Prostate gland (tissue), 2 donors: ENCODE data around the gene DBT. TPM values are rescaled to one million over a fixed set of nuclear protein-coding genes. Genes with fewer than 3 reads are reported as not detected.

Source experiments
- DNase-seq: peaks from one replicate; pipeline ENCODE4 v3.0.0-alpha.2; 2019; ENCODE audit warnings: low spot score
- H3K27ac ChIP-seq, 2 donors: fragments of 200-600 bp; sonication (generic); 2 replicates each; pipeline ENCODE4 v1.5.1; 2017 to 2019
- H3K27me3 ChIP-seq: fragments of 200-600 bp; sonication (generic); replicated peaks from 2 replicates; pipeline ENCODE4 v1.5.1; 2019; ENCODE audit not compliant: insufficient read depth
- H3K36me3 ChIP-seq, 2 donors: fragments of 200-600 bp; sonication (generic); 1 replicate in 1 of 2; 2 replicates in 1 of 2; pipeline versions ENCODE4 v1.5.1 to v1.8.1; 2017 to 2019
- H3K4me1 ChIP-seq: fragments of 200-600 bp; sonication (generic); replicated peaks from 2 replicates; pipeline ENCODE4 v1.5.1; 2019
- H3K4me3 ChIP-seq, 2 donors: fragments of 200-600 bp; sonication (generic); 2 replicates each; pipeline ENCODE4 v1.5.1; 2017 to 2019
- H3K9me3 ChIP-seq: fragments of 200-600 bp; sonication (generic); 2 replicates; pipeline ENCODE4 v1.5.1; 2017
- CTCF ChIP-seq, 4 experiments: fragments of 200-600 bp in 2 of 4; fragments of 450-650 bp in 2 of 4; sonication (generic) in 2 of 4; IDR thresholded peaks; 1 replicate in 3 of 4; 2 replicates in 1 of 4; pipeline ENCODE4 v1.5.1; 2016 to 2019; ENCODE audit warnings: antibody characterized with exemption in 4 of 4, mild to moderate bottlenecking in 2 of 4, moderate library complexity in 2 of 4
- POLR2A ChIP-seq: fragments of 450-650 bp; IDR thresholded peaks from one replicate; pipeline ENCODE4 v1.6.1; 2016; ENCODE audit warnings: antibody characterized with exemption, mild to moderate bottlenecking
- POLR2AphosphoS5 ChIP-seq: sonication (generic); formaldehyde crosslinking; IDR thresholded peaks from one replicate; pipeline ENCODE4 v1.6.1; 2017; ENCODE audit warnings: antibody characterized with exemption
- WGBS: methylation state at CpG from one replicate; pipeline ENCODE4 v1.1.5; 2018; 5-methylcytosine and 5-hydroxymethylcytosine counted together
- intact Hi-C: fragments of 100-400 bp; cut with DNase I; formaldehyde crosslinking; loops from one replicate; pipeline ENCODE4 v1.14.2; 2022
- microRNA counts, 2 donors: library from miRNA; unstranded; fragments of <30 nt; microRNA quantifications; one replicate each; lab custom pipeline; 2016 to 2017
- microRNA-seq: library from miRNA; unstranded; fragments of <30 nt; microRNA quantifications from one replicate; pipeline ENCODE4, GENCODE V29; 2016
- small RNA-seq, 2 donors: library from RNA; depleted of rRNA; stranded (forward); fragments of <200 nt; gene quantifications; one replicate each; pipeline ENCODE3, GENCODE V24; 2016
- total RNA-seq, 2 donors: library from RNA; depleted of rRNA; stranded (reverse); fragments of >200 nt; gene quantifications; one replicate each; pipeline ENCODE4 v1.1.0, GENCODE V29; 2016

Gene DBT
- total RNA-seq, 2 donors from 2014 or later = 7.6 to 17.3 TPM

GRCh38 chr1:100142343-100142742 lies 107.3 kb downstream of the DBT start:
- DNase-seq = no peak
- H3K4me3 ChIP-seq = no peak overlapping the region
- intact Hi-C loops = no loop called here
- peaks cover 0 to 5% of the 10 kb centered on the region in 2 donors for H3K36me3 ChIP-seq
- H3K9me3 ChIP-seq = no peaks in the 10 kb centered on the region
- no peaks in the 10 kb centered on the region for H3K27me3 ChIP-seq
- 79% methylated on average over 3 of the region's 3 CpGs for WGBS
- TF ChIP-seq CTCF (IDR thresholded peaks at IDR 0.05) (no peak), POLR2AphosphoS5 (no peak), POLR2A (no peak)
- H3K4me1 ChIP-seq = no peaks in the 10 kb centered on the region
- no peak overlapping the region for H3K27ac ChIP-seq

GRCh38 chr1:100141192-100141591 lies 108.4 kb downstream of the DBT start:
- DNase-seq = no peak
- H3K9me3 ChIP-seq = no peaks in the 10 kb centered on the region
- no peak overlapping the region for H3K4me3 ChIP-seq
- TF ChIP-seq CTCF (IDR thresholded peaks at IDR 0.05) = no peak
- TF ChIP-seq POLR2A = no peak
- TF ChIP-seq POLR2AphosphoS5 = no peak
- H3K27me3 ChIP-seq = no peaks in the 10 kb centered on the region
- no peaks in the 10 kb centered on the region for H3K4me1 ChIP-seq
- peaks cover 0 to 5% of the 10 kb centered on the region in 2 donors for H3K36me3 ChIP-seq
- no peak overlapping the region for H3K27ac ChIP-seq
- 91% methylated on average over 4 of the region's 4 CpGs for WGBS
- intact Hi-C loops = no loop called here

- Histone ChIP-seq H3K36me3 (peaks cover 0 to 5% of the 10 kb centered on the region in 2 donors), H3K27me3 (no peaks in the 10 kb centered on the region)
- intact Hi-C loops = loop anchor here (10.0 kb wide), 1 partner anchor 757 kb away; the partner anchor contains the start of genes EXTL2 and SLC30A7
Measured at GRCh38 chr1:100137602-100138001, 112.0 kb downstream of the DBT start.

More at GRCh38 chr1:100137602-100138001, 112.0 kb downstream of the DBT start:
- Histone ChIP-seq H3K27ac (no peak overlapping the region), H3K9me3 (no peaks in the 10 kb centered on the region), H3K4me3 (no peak overlapping the region), H3K4me1 (no peaks in the 10 kb centered on the region)
- TF ChIP-seq CTCF (IDR thresholded peaks at IDR 0.05) (no peak), POLR2AphosphoS5 (no peak), POLR2A (no peak)
- DNase-seq = no peak
- WGBS = 100% methylated on average over 2 of the region's 2 CpGs

MicroRNAs encoded within 50 kb of the gene (microRNA counts, 767-probe panel; counts per million panel counts)
- 0 to 431 counts per million in 2 donors for microRNA hsa-miR-553 (lab: Ali Mortazavi, UCI)

Small RNA genes lying within 50 kb of the gene (microRNA-seq; reads per million reads assigned to microRNA genes)
- gene MIR553 = not detected

Small RNA genes lying within 50 kb of the gene (small RNA-seq; reads per million reads assigned to genes)
- gene AL445928.1 (0 reads per million in 2 donors), gene MIR553 (0 reads per million in 2 donors), gene RPL23AP90 (0 reads per million in 2 donors)

Other genes with a start within 250 kb of the DBT start
- gene SASS6, start 116.9 kb downstream of the DBT start, total RNA-seq = 1 to 10 TPM; 4.0 to 6.2 TPM
- gene TRMT13, start 116.7 kb downstream of the DBT start, total RNA-seq = 10 to 100 TPM; 11.7 to 17.4 TPM
- gene LRRC39, start 71.6 kb downstream of the DBT start, total RNA-seq = 1 to 10 TPM in 1 of 2 donors, under 1 TPM in 1; 0.68 to 1.5 TPM
- 10 to 100 TPM; 19.8 to 22.4 TPM for gene RTCA, start 16.4 kb upstream of the DBT start, total RNA-seq
- 10 to 100 TPM; 25.7 to 39.2 TPM for gene CDC14A, start 102.7 kb upstream of the DBT start, total RNA-seq